SK-N-SH treated with all-trans-retinoic acid at 6 μM for 48 hours (cell line): Measurements from ENCODE around the gene RAMP3.

Source experiments
- ATAC-seq: fragments of 200-7000 bp; cut with Tn5 transposase; 3 replicates; pipeline ENCODE4 v1.9.1; 2020; ENCODE audit warnings: mild to moderate bottlenecking, moderate library complexity
- BACH2 ChIP-seq: fragments of 250-450 bp; sonication (Bioruptor Pico); IDR thresholded peaks from 2 replicates; pipeline ENCODE4 v1.9.0; 2021; ENCODE audit warnings: mild to moderate bottlenecking, borderline replicate concordance
- CSDC2 ChIP-seq: fragments of 250-450 bp; sonication (Bioruptor Pico); IDR thresholded peaks from 2 replicates; pipeline ENCODE4 v1.5.0; 2020; ENCODE audit warnings: mild to moderate bottlenecking, moderate library complexity
- ESRRG ChIP-seq: fragments of 250-450 bp; sonication (Bioruptor Pico); IDR thresholded peaks from 2 replicates; pipeline ENCODE4 v1.6.1; 2021; ENCODE audit warnings: mild to moderate bottlenecking
- GLIS3 ChIP-seq: fragments of 250-450 bp; sonication (Bioruptor Pico); IDR thresholded peaks from 2 replicates; pipeline ENCODE4 v1.5.0; 2020; ENCODE audit warnings: mild to moderate bottlenecking, moderate library complexity
- ISL1 ChIP-seq: fragments of 250-450 bp; sonication (Bioruptor Pico); IDR thresholded peaks from 2 replicates; pipeline ENCODE4 v2.1.2; 2022; ENCODE audit warnings: mild to moderate bottlenecking, moderate library complexity
- OSR1 ChIP-seq: fragments of 250-450 bp; sonication (Bioruptor Pico); IDR thresholded peaks from 2 replicates; pipeline ENCODE4 v1.8.0; 2022; ENCODE audit warnings: moderate library complexity, mild to moderate bottlenecking, inconsistent platforms
- RARB ChIP-seq: fragments of 250-450 bp; sonication (Bioruptor Pico); IDR thresholded peaks from 2 replicates; pipeline ENCODE4 v1.8.0; 2021; ENCODE audit warnings: mild to moderate bottlenecking, moderate library complexity
- TCF4 ChIP-seq: fragments of 250-450 bp; sonication (Bioruptor Pico); IDR thresholded peaks from 2 replicates; pipeline ENCODE4 v1.8.0; 2021; ENCODE audit warnings: mild to moderate bottlenecking, moderate library complexity, borderline replicate concordance
- TOX ChIP-seq: fragments of 250-450 bp; sonication (Bioruptor Pico); IDR thresholded peaks from 2 replicates; pipeline ENCODE4 v1.8.0; 2021; ENCODE audit warnings: mild to moderate bottlenecking, moderate library complexity, borderline replicate concordance
- ZC3H10 ChIP-seq: fragments of 250-450 bp; sonication (Bioruptor Pico); IDR thresholded peaks from 2 replicates; pipeline ENCODE4 v1.5.1; 2021; ENCODE audit warnings: mild to moderate bottlenecking, moderate library complexity
- ZFP3 ChIP-seq: fragments of 250-450 bp; sonication (Bioruptor Pico); IDR thresholded peaks from 2 replicates; pipeline ENCODE4 v1.5.0; 2020; ENCODE audit warnings: mild to moderate bottlenecking, moderate library complexity
- ZFP30 ChIP-seq: fragments of 450-650 bp; formaldehyde crosslinking; IDR thresholded peaks from 2 replicates; pipeline ENCODE4 v1.5.0; 2022; ENCODE audit warnings: mild to moderate bottlenecking, moderate library complexity
- ZNF565 ChIP-seq: fragments of 450-650 bp; formaldehyde crosslinking; conservative IDR thresholded peaks from 2 replicates; pipeline ENCODE4 v1.5.0; 2020; ENCODE audit warnings: low read depth, mild to moderate bottlenecking, moderate library complexity
- ZNF70 ChIP-seq: fragments of 450-650 bp; formaldehyde crosslinking; IDR thresholded peaks from 2 replicates; pipeline ENCODE4 v1.5.0; 2020; ENCODE audit warnings: mild to moderate bottlenecking, moderate library complexity
- TF ChIP-seq, protein P1 (sequence below): fragments of 250-450 bp; sonication (Bioruptor Pico); IDR thresholded peaks from 2 replicates; pipeline ENCODE4 v1.8.0; 2021; ENCODE audit warnings: low read depth, mild to moderate bottlenecking, moderate library complexity, borderline replicate concordance
- TF ChIP-seq, protein P2 (sequence below): fragments of 250-450 bp; sonication (Bioruptor Pico); IDR thresholded peaks from 2 replicates; pipeline ENCODE4 v1.5.1; 2021; ENCODE audit warnings: mild to moderate bottlenecking, moderate library complexity
- TF ChIP-seq, protein P3 (sequence below): fragments of 250-450 bp; sonication (Bioruptor Pico); IDR thresholded peaks from 2 replicates; pipeline ENCODE4 v1.8.0; 2020; ENCODE audit warnings: mild to moderate bottlenecking, moderate library complexity, borderline replicate concordance
- TF ChIP-seq, protein P4 (sequence below): fragments of 250-450 bp; sonication (Bioruptor Pico); IDR thresholded peaks from 2 replicates; pipeline ENCODE4 v1.5.1; 2020; ENCODE audit warnings: low read depth, mild to moderate bottlenecking, moderate library complexity

The RAMP3 gene

DNA sequence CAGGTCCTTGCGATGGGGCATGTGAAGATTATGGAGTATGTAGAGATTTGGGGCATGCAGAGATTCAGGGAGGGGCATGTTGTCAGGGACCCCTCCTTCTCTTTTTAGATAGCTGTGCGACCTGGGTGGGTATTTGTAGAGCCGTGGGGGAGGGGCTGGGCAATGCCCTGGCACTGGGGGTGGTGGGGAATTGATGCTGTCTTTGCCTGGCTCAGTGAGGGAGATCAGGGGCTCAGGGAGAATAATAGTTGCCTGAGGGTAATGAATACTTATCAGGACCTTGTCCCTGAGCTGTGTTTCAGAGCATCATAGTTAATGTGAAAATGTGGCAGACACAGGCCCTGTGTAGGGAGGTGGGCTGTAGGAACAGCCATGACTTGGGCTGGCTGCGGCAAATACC is 3.5 kb downstream of the RAMP3 start (continued):
- TF ChIP-seq, protein P1, sequence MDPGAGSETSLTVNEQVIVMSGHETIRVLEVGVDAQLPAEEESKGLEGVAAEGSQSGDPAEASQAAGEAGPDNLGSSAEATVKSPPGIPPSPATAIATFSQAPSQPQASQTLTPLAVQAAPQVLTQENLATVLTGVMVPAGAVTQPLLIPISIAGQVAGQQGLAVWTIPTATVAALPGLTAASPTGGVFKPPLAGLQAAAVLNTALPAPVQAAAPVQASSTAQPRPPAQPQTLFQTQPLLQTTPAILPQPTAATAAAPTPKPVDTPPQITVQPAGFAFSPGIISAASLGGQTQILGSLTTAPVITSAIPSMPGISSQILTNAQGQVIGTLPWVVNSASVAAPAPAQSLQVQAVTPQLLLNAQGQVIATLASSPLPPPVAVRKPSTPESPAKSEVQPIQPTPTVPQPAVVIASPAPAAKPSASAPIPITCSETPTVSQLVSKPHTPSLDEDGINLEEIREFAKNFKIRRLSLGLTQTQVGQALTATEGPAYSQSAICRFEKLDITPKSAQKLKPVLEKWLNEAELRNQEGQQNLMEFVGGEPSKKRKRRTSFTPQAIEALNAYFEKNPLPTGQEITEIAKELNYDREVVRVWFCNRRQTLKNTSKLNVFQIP (CRISPR knock-in tag): no peak
- TF ChIP-seq ZFP30 (CRISPR knock-in tag) (no peak), RARB (no peak), ZNF70 (CRISPR knock-in tag) (no peak), GLIS3 (CRISPR knock-in tag) (no peak)
- TF ChIP-seq, protein P2, sequence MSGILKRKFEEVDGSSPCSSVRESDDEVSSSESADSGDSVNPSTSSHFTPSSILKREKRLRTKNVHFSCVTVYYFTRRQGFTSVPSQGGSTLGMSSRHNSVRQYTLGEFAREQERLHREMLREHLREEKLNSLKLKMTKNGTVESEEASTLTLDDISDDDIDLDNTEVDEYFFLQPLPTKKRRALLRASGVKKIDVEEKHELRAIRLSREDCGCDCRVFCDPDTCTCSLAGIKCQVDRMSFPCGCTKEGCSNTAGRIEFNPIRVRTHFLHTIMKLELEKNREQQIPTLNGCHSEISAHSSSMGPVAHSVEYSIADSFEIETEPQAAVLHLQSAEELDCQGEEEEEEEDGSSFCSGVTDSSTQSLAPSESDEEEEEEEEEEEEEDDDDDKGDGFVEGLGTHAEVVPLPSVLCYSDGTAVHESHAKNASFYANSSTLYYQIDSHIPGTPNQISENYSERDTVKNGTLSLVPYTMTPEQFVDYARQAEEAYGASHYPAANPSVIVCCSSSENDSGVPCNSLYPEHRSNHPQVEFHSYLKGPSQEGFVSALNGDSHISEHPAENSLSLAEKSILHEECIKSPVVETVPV (CRISPR knock-in tag): no peak
- TF ChIP-seq, protein P3, sequence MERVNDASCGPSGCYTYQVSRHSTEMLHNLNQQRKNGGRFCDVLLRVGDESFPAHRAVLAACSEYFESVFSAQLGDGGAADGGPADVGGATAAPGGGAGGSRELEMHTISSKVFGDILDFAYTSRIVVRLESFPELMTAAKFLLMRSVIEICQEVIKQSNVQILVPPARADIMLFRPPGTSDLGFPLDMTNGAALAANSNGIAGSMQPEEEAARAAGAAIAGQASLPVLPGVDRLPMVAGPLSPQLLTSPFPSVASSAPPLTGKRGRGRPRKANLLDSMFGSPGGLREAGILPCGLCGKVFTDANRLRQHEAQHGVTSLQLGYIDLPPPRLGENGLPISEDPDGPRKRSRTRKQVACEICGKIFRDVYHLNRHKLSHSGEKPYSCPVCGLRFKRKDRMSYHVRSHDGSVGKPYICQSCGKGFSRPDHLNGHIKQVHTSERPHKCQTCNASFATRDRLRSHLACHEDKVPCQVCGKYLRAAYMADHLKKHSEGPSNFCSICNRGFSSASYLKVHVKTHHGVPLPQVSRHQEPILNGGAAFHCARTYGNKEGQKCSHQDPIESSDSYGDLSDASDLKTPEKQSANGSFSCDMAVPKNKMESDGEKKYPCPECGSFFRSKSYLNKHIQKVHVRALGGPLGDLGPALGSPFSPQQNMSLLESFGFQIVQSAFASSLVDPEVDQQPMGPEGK (CRISPR knock-in tag): no peak

DNA sequence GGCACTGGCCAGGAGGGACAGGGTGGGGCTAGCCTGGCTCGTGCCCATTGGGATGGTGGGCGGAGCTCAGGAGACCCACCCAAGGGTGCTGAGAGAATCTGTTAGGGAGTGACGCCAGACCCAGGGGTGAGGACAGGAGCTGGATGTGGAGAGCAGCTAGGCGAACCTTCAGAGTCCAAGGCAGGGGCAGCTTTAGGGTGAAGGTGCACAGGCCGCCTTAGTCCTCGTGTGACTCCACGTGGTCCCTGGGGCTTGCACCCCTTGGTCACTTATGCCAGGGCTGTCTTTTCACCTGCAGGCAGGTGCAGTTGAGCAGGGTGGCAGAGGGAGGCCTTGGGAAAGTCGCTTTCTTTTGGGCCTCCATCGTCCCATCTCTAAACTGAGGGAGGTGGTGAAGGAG is 4.3 kb downstream of the RAMP3 start:
- TF ChIP-seq TCF4 (CRISPR knock-in tag) (no peak), TOX (CRISPR knock-in tag) (no peak), ZNF70 (CRISPR knock-in tag) (no peak), BACH2 (CRISPR knock-in tag) (no peak), ZFP3 (no peak), ISL1 (CRISPR knock-in tag) (no peak), ZNF565 (CRISPR knock-in tag) (no peak), OSR1 (no peak), ESRRG (CRISPR knock-in tag) (no peak), CSDC2 (no peak), ZC3H10 (CRISPR knock-in tag) (no peak), RARB (no peak)
- TF ChIP-seq, protein P4, sequence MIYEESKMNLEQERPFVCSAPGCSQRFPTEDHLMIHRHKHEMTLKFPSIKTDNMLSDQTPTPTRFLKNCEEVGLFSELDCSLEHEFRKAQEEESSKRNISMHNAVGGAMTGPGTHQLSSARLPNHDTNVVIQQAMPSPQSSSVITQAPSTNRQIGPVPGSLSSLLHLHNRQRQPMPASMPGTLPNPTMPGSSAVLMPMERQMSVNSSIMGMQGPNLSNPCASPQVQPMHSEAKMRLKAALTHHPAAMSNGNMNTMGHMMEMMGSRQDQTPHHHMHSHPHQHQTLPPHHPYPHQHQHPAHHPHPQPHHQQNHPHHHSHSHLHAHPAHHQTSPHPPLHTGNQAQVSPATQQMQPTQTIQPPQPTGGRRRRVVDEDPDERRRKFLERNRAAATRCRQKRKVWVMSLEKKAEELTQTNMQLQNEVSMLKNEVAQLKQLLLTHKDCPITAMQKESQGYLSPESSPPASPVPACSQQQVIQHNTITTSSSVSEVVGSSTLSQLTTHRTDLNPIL (CRISPR knock-in tag): no peak
- TF ChIP-seq, protein P3 (CRISPR knock-in tag): no peak
- TF ChIP-seq, protein P2 (CRISPR knock-in tag): no peak
- TF ChIP-seq, protein P1 (CRISPR knock-in tag): no peak
- no peak for ATAC-seq

DNA sequence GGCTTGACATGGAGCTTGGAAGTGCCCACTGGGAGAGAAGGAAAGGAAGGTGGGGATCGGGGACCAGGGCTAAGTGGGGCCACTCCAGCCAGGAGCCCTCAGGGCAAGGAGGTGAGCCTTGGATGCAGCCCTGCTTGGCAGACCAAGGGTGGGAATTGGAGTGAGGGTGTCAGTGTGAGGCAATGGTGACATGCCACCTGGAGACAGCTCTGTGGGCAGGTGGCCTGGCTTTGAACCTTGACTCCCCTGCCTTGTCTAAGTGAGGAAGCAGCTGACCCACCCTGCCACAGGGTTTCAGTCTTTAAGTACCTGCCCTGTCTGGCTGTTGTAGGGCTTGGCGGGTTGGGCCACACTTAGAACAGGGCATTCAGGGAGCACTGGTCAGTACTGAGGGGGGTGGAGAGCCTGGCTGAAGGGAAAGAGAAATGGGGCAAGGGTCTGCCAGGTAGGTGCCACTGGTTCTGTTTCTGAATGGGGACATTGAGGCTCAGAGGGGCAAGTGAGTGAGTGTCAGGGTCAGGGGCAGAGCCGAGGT is 4.8 kb downstream of the RAMP3 start:
- TF ChIP-seq ZNF70 (CRISPR knock-in tag) (no peak), OSR1 (no peak), ZC3H10 (CRISPR knock-in tag) (no peak), CSDC2 (no peak)
- TF ChIP-seq, protein P3 (CRISPR knock-in tag): no peak

More for the DNA sequence above, 4.8 kb downstream of the RAMP3 start:
- no peak for ATAC-seq
